Spinal cord (tissue), 10 donors: ENCODE results near the gene TOP3B. TPM values are rescaled to one million over a fixed set of nuclear protein-coding genes. Genes with fewer than 3 reads are reported as not detected.

Experiments
- DNase-seq, 6 donors: peaks; one replicate each; pipeline versions ENCODE4 v3.0.0 to v3.0.0-alpha.2; 2013 to 2015; ENCODE audit warnings: low spot score in 6 of 6, low read depth in 4 of 6
- H3K27ac ChIP-seq: one replicate; pipeline ENCODE4 v1.5.1; 2013; ENCODE audit warnings: low read depth, low read length, control low read depth
- H3K27me3 ChIP-seq: one replicate; pipeline ENCODE4 v1.6.1; 2013; ENCODE audit warnings: low read length; ENCODE audit not compliant: control insufficient read depth, insufficient read depth
- H3K36me3 ChIP-seq: one replicate; pipeline ENCODE4 v1.6.1; 2013; ENCODE audit warnings: low read length; ENCODE audit not compliant: control insufficient read depth, insufficient read depth
- H3K4me1 ChIP-seq: one replicate; pipeline ENCODE4 v1.6.1; 2013; ENCODE audit warnings: low read length; ENCODE audit not compliant: control insufficient read depth, insufficient read depth
- H3K4me3 ChIP-seq: one replicate; pipeline ENCODE4 v1.5.1; 2013; ENCODE audit warnings: low read depth, low read length, control low read depth
- H3K9me3 ChIP-seq: one replicate; pipeline ENCODE4 v1.6.1; 2013; ENCODE audit warnings: low read length; ENCODE audit not compliant: control insufficient read depth, insufficient read depth
- WGBS: methylation state at CpG from one replicate; pipeline ENCODE4 v1.1.5; 2013; ENCODE audit warnings: missing lambda C conversion rate; ENCODE audit not compliant: insufficient coverage; 5-methylcytosine and 5-hydroxymethylcytosine counted together
- polyA plus RNA-seq, 2 donors: library from polyadenylated mRNA; unstranded; fragments of 120-200 nt; gene quantifications; one replicate each; pipeline ENCODE4 v1.2.1, GENCODE V29; 2013; ENCODE audit not compliant: insufficient read length in 2 of 2
- total RNA-seq, 2 donors: library from RNA; depleted of rRNA in 1 of 2; stranded (reverse); fragments of 120-200 nt in 1 of 2; fragments of >200 nt in 1 of 2; gene quantifications; one replicate each; pipeline versions ENCODE4 v1.2.3 to v1.2.4, GENCODE V29; 2013 to 2014
- donor health status: healthy.

Gene TOP3B
- total and polyA plus RNA-seq, 4 donors = 11.5 to 25.8 (median 21.8) TPM

DNA sequence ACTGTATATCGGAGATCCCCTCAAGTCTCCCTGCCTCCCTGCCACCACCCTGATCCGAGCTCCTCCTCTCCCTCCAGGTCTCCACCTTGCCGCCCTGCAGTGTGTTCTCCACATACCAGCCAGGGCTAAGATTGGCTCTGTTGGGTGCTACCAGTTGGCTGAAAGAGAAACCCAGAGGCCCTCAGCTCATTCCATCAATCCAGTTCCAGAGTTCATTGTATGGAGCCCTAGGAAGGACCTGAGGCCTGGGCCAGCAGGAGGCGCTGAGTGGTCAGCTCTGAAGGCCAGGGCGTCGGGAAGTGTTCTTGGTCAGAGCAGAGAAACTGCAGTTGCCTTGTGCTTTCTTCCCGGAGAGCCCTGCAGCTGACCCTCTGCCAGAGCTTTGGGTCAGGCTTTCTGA, 2.2 kb upstream of the TOP3B start:
- Histone ChIP-seq H3K9me3 (no peaks in the 10 kb centered on the region), H3K4me3 (no peak overlapping the region), H3K36me3 (peaks cover 2% of the 10 kb centered on the region), H3K27ac (no peak overlapping the region), H3K4me1 (peaks cover 15% of the 10 kb centered on the region), H3K27me3 (no peaks in the 10 kb centered on the region)
- 42% methylated on average over 7 of the region's 7 CpGs for WGBS
- no peak for DNase-seq

DNA sequence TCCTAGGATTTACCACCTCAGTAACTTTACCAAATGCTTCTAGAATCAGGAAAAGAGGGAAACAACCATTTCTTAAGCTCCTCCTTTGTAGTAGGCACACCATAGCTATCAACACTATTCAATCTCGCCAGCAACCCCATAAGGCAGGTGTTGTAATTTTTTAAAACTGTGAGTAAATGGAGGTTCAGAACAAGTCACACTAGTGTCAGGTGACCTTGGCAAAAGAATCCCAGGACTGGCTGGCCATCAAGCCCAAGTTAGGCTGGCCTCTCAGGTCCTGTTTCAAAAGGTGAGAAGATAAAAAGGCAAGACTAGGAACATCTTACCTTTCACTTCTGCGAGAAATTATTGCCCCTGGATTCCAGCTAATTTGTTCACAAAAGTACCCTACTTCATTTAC, 713 bp downstream of the TOP3B start:
- Histone ChIP-seq H3K4me1 (peaks cover 15% of the 10 kb centered on the region), H3K4me3 (peak overlapping the region; percentile 93), H3K27me3 (no peaks in the 10 kb centered on the region), H3K27ac (no peak overlapping the region), H3K9me3 (no peaks in the 10 kb centered on the region), H3K36me3 (peaks cover 15% of the 10 kb centered on the region)
- WGBS = 50% methylated on average over 1 of the region's 2 CpGs
- DNase-seq = no peak

DNA sequence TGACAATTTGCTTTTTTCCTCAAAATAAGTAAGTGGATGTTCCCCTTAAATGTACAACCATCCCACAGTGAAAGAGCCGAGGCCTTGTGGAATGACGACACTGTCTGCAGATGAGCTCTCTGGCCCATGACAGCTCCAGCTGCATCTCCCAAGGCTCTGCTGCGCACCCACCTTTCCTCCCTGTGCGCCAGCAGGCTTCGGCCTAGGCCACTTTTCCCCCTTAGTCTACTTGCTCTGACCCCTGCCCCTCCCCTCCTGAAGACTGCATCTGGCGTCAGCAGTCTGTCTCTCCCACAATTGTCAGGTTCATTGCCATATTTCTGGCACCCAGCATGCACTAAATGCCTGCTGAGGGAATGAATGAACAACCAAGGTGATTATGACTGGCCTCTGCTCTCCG, 2.0 kb downstream of the TOP3B start:
- no peaks in the 10 kb centered on the region for H3K9me3 ChIP-seq
- WGBS = 81% methylated on average over 7 of the region's 7 CpGs
- H3K27ac ChIP-seq = no peak overlapping the region
- no peak for DNase-seq
- H3K27me3 ChIP-seq = no peaks in the 10 kb centered on the region
- peaks cover 15% of the 10 kb centered on the region for H3K4me1 ChIP-seq
- H3K36me3 ChIP-seq = peaks cover 17% of the 10 kb centered on the region
- H3K4me3 ChIP-seq = no peak overlapping the region

DNA sequence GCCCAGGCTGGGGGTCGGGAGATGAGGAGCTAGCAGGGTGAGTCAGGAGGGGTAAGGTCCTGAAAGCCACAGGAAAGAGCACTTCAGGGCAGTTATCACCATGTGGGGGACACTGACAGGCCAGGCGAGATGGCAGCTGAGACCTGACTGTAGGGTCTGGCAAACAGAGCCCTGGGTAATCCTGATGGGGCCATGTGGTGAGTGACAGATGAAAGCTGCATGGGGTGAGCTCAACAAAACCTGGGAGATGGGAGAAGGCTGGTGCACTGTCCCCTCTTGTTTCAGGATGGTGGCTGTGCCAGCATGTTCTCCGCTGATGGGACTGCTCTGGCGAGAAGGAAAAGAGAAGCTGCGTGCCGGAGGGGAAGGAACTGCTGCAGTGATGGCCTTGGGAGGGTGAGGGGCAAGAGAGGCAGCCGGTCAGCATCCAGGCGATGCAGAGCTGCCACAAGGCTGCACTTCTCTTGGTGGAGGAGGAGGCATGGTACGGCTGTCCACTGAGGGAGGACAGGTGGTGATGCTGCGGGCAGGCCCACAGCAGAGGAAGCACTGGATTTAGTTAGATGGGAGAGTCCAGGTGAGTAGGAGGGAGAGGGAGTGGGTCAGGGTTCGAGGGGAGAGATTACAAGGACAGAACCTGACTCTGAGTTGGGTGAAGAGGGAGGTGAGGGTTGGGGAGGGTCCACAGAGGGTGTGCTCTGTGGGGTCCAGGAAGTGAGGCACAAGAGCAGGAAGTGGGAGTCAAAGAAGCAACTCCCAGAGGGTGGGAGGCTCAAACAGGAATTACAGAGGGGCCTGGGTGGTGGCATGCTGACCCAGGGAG, 3.8 kb downstream of the TOP3B start:
- no peaks in the 10 kb centered on the region for H3K9me3 ChIP-seq
- 96% methylated on average over 11 of the region's 11 CpGs for WGBS
- peaks cover 32% of the 10 kb centered on the region for H3K36me3 ChIP-seq
- H3K27ac ChIP-seq = no peak overlapping the region
- DNase-seq = no peak
- H3K4me1 ChIP-seq = peaks cover 15% of the 10 kb centered on the region
- H3K4me3 ChIP-seq = no peak overlapping the region
- H3K27me3 ChIP-seq = no peaks in the 10 kb centered on the region

DNA sequence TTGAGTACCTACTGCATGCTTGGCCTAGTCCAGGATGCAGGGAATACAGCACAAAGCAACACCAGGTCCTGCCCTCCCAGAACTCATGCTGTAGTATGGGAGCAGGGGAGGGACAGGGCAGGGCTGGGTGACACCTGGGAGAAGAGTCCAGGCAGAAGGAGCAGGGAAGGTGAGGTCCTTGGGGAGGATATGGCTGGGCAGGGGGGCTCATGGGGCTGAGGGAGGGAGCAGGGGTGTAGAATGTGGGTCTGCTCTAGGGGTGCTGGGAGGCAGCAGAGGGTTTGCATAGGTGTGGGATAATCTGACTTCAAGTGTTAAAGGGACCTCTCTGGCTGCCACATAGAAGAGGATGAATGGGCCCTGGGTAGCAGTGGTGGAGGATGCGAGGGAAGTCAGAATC, 4.8 kb downstream of the TOP3B start:
- Histone ChIP-seq H3K27ac (no peak overlapping the region), H3K4me1 (peaks cover 15% of the 10 kb centered on the region), H3K36me3 (peaks cover 41% of the 10 kb centered on the region), H3K4me3 (no peak overlapping the region), H3K27me3 (no peaks in the 10 kb centered on the region), H3K9me3 (no peaks in the 10 kb centered on the region)
- 86% methylated on average over 1 of the region's 1 CpG for WGBS
- no peak for DNase-seq

DNA sequence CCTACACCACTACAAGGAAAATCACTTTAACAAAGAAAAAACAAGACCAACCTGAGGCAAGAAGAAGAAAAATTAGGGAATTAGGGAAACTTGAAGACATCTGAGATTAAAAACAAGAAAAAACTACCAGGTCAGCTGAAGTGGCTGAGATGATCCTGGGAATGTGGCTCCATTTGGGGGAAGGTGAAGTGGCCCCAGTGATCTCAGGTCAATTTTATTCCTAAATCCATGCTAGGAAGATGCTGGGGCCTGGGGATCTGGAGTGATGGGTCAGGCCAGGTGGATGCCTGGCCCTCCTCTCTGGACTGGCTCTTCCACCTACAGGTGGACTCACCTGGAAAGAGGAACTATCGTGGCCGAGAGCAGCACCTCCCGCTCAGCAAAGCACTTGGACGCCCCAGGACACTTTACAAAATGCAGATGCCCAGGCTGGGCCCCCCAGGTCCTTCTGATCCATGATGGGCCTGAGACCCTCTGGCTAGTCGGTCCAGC, 6.7 kb downstream of the TOP3B start:
- Histone ChIP-seq H3K4me1 (no peaks in the 10 kb centered on the region), H3K9me3 (no peaks in the 10 kb centered on the region), H3K27ac (no peak overlapping the region), H3K36me3 (peaks cover 60% of the 10 kb centered on the region), H3K27me3 (no peaks in the 10 kb centered on the region), H3K4me3 (no peak overlapping the region)
- WGBS = 98% methylated on average over 5 of the region's 5 CpGs
- DNase-seq = no peak

DNA sequence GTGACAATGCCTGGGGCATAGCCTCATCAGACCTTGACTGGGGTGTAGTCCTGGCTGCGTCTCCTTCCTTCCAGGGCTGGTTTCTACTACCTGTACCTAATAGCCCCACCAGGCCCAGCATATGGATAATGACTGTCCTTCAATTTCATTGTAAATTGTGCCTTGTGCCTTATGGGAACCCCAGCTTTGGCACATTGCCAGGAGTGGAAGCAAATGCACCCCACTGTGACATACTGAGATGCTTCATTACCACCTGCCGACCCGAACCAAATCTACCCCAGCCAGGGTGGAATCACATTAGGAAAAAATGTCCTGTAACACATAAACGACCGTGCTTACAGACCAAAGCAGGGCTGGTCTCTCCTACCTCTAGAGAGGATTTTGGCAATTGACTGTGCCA, 7.3 kb downstream of the TOP3B start:
- Histone ChIP-seq H3K36me3 (peaks cover 64% of the 10 kb centered on the region), H3K27ac (no peak overlapping the region)
- 68% methylated on average over 3 of the region's 5 CpGs for WGBS

DNA sequence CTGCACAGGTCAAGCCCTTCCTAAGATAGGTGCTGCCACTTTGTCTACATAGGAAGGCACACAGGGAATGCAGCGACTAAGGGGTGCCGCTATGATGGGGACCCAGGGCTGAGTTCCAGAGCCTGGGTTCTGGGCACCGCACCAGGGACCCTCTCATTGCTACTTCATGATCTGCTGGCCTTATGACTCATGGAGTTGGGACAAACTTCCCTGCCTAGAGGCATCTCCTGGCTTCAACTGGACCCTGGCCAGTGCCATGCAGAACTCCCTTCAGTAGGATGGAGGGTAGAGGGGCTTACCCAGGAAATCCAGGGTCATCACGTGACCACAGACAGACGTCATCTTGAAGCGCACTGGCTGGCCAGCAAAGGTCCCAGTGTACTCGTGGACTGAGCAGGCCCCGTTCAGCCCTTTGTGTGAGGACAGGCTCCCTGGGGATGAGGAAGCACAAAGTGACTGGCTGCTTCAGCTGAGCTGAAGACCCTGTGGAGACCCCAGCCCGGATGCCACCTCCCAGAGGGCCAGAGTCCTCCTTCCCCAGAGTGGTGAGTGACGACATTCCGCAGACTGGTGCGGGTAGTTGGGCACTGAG, 8.4 kb downstream of the TOP3B start:
- no peaks in the 10 kb centered on the region for H3K4me1 ChIP-seq
- no peak overlapping the region for H3K4me3 ChIP-seq
- no peaks in the 10 kb centered on the region for H3K27me3 ChIP-seq
- no peaks in the 10 kb centered on the region for H3K9me3 ChIP-seq
- WGBS = 92% methylated on average over 12 of the region's 12 CpGs
- no peak overlapping the region for H3K27ac ChIP-seq
- no peak for DNase-seq
- H3K36me3 ChIP-seq = peaks cover 69% of the 10 kb centered on the region

More for the DNA sequence above, 7.3 kb downstream of the TOP3B start:
- H3K4me1 ChIP-seq = no peaks in the 10 kb centered on the region
- no peaks in the 10 kb centered on the region for H3K9me3 ChIP-seq
- H3K27me3 ChIP-seq = no peaks in the 10 kb centered on the region
- H3K4me3 ChIP-seq = no peak overlapping the region
- no peak for DNase-seq

DNA sequence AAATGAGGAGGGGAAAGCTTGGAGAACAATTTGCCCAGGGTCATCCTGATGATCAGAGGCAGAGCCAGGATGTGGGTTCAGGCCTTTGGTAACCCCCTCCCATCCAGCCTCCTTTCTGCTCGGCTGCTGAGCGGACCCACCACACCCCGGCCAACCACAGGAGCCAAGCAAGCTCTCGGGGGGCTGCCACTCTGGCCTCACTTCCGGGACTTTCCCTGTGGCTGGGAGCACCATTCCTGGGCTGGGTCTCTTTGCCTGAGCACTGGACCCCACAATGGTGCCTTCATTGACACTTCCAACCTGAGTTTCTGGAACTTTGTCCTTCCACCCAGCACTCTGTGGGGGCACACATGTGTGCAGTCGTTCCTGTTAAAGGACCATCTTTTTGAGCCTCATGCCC, 9.8 kb downstream of the TOP3B start:
- no peaks in the 10 kb centered on the region for H3K9me3 ChIP-seq
- H3K4me1 ChIP-seq = no peaks in the 10 kb centered on the region
- H3K27me3 ChIP-seq = no peaks in the 10 kb centered on the region
- 93% methylated on average over 6 of the region's 6 CpGs for WGBS
- DNase-seq = no peak
- H3K27ac ChIP-seq = no peak overlapping the region
- peaks cover 73% of the 10 kb centered on the region for H3K36me3 ChIP-seq
- no peak overlapping the region for H3K4me3 ChIP-seq

DNA sequence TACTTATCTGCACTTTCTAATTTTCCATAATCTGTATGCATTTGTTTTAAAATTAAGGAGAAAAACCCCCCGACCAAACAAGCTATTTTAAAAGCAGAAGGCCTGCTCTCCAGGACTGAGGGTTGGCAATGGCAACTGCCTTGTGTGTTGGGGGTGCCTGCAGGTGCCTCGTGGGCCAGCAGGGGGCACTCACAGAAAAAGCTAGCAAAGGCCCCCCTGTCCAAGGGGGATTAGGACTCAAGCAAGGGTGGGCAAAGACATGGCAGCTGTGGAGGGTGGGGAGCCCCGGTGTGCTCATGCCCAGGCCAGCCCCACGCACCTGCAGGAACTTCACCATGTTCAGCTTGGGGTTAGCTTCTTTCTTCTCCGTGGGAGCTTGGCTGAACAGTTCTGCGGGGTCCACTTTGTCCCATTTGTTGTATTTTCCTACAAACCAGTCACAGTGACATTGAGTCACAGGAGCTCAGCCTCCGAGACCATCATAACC, 10.3 kb downstream of the TOP3B start:
- peaks cover 78% of the 10 kb centered on the region for H3K36me3 ChIP-seq
- H3K9me3 ChIP-seq = no peaks in the 10 kb centered on the region
- H3K27ac ChIP-seq = no peak overlapping the region
- peak in 2 of 6 donors; percentile 58 to 71 for DNase-seq
- no peaks in the 10 kb centered on the region for H3K27me3 ChIP-seq
- no peaks in the 10 kb centered on the region for H3K4me1 ChIP-seq
- no peak overlapping the region for H3K4me3 ChIP-seq
- 73% methylated on average over 5 of the region's 7 CpGs for WGBS
